HG03432 (cell line): ENCODE results near the gene BIN2.
"Not testable (repeated sequence)": the region's sequence is repeated elsewhere in the genome, so short reads cannot be mapped to it uniquely, and the experiment has no call there.

Experiments
- ATAC-seq: cut with Tn5 transposase; IDR thresholded peaks from one replicate; pipeline ENCODE4 v1.9.1; 2021; ENCODE audit warnings: mild to moderate bottlenecking, moderate library complexity; ENCODE audit not compliant: unreplicated experiment

The BIN2 gene

GRCh38 chr12:51263341-51263740, 60.6 kb downstream of the BIN2 start:
- no peak for ATAC-seq

- no peak for ATAC-seq
Observed at GRCh38 chr12:51262758-51263177, 61.2 kb downstream of the BIN2 start.

GRCh38 chr12:51259600-51259999, 64.4 kb downstream of the BIN2 start:
- ATAC-seq = not testable (repeated sequence)

- no peak for ATAC-seq
Observed at GRCh38 chr12:51254536-51254935, 69.4 kb downstream of the BIN2 start.

DNA sequence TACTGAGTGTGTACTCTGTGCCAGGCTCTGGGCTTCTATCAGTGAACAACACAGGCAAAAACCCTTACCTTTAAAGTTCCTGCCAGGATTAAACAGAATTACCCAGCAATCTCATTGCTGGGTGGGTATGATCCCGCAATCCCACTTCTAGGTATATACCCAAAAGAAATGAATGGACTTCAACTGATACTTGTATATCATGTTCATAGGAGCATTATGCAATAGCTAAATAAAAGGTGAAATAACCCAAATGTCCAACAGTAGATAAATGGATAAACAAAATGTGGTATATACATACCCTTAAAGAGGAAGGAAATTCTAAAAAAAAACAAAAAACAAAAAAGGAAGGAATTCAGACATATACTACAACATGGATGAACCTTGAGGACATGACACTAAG, 70.7 kb downstream of the BIN2 start:
- no peak for ATAC-seq

DNA sequence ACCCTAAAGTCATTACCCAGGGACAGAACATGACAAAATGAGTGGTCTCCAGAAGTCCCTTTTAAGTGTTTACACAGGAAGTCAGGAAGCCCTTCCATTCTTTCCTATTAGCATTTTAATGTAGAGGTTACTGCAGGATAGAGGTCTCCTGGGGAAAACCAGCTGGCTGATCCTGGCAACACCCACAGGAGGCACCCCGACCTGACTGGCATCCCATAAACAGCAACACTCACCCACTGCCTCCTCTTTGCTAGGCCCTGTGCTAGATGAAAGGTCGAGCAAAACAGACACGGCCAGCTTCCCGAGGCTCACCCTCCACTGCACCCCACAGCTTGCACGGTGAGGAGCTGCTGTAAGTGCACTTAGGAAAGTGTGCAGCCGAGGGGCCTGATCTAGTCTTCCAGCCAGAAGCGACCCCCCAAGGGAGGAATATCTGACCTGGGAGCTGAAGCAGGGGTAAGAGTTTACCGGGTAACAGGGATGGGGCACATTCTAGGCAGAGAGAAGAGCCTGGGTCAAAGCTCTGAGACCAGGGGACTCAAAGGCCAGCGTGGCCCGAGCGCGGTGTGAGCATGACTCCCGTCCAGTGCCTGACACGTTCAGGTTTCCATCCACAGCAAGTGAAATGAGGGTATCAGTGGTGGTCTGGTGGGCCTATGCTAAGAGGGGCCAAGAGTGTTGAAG, 76.3 kb downstream of the BIN2 start:
- ATAC-seq = no peak

GRCh38 chr12:51246254-51246853, 77.6 kb downstream of the BIN2 start:
- no peak for ATAC-seq

- ATAC-seq = no peak
Observed at GRCh38 chr12:51245476-51246253, 78.3 kb downstream of the BIN2 start.

GRCh38 chr12:51244269-51244668, 79.7 kb downstream of the BIN2 start:
- no peak for ATAC-seq

DNA sequence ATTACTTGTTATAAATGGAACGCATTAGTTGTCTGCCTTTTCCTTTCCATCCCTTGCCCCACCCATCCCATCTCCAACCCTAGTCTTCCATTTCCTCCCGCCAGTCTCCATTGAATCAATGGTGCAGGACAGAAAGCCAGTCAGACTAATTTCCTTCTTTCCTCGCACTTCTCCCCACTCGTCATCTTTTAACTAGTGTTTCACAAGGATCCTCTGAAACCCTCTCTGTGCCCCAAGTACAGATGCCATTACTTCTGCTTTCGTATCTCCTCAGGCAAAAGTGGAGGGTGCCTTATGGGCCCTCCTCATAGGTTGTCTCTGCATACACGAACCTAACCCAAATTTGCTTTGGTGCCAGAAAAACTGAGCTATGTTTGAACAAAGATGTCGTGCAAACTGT, 81.1 kb downstream of the BIN2 start:
- ATAC-seq = no peak

GRCh38 chr12:51242120-51242519, 81.9 kb downstream of the BIN2 start:
- no peak for ATAC-seq

- ATAC-seq = no peak
Observed at GRCh38 chr12:51240971-51241370, 83.0 kb downstream of the BIN2 start.

- ATAC-seq = peak; percentile 92
Observed at GRCh38 chr12:51238510-51239334, 85.3 kb downstream of the BIN2 start, which contains the start of gene DAZAP2. DAZAP2 (plus strand) TSS chr12:51238826; CDS start chr12:51238908, 82 bp downstream.

GRCh38 chr12:51238037-51238509, 85.9 kb downstream of the BIN2 start:
- ATAC-seq = peak; percentile 11

DNA sequence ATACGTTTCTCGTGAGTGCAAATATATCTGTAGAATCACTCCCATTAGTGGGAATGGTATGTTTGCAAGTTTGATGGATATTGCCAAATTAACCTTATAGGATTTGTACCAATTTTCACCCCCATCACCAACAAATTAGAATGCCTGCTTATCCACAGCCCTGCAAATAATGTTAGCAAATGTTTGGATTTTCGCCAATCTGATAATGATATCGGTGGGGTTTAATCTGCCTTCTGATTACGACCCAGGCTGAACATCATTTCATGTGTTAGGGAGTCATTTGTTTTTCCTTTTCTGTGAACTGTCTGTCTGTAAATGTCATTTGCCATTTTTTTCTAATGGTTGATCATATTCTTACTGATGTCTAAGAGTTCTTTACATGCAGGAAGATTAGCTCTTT, 89.4 kb downstream of the BIN2 start:
- ATAC-seq = no peak

- no peak for ATAC-seq
Observed at GRCh38 chr12:51232642-51233041, 91.3 kb downstream of the BIN2 start.
